Natural killer cell (primary cell): Measurements from ENCODE around the gene FAM234A. TPM values are rescaled to one million over a fixed set of nuclear protein-coding genes. Genes with fewer than 3 reads are reported as not detected.
"Not testable (repeated sequence)": the region's sequence is repeated elsewhere in the genome, so short reads cannot be mapped to it uniquely, and the experiment has no call there.

Experiments
- ATAC-seq, 3 donors: fragments of 150-1000 bp in 2 of 3; fragments of 200-7000 bp in 1 of 3; cut with Tn5 transposase; 1 replicate in 1 of 3; 2 replicates in 2 of 3; pipeline ENCODE4 v1.10.0; 2021; ENCODE audit warnings: mild to moderate bottlenecking in 2 of 3, moderate library complexity in 2 of 3
- DNase-seq, 2 donors: peaks; one replicate each; pipeline versions ENCODE4 v3.0.0 to v3.0.0-alpha.2; 2013 to 2021; ENCODE audit warnings: mixed read lengths in 1 of 2
- H3K27ac ChIP-seq: one replicate; pipeline ENCODE4 v1.5.1; 2013; ENCODE audit warnings: mild to moderate bottlenecking, low read length
- H3K27me3 ChIP-seq: one replicate; pipeline ENCODE4 v1.6.1; 2013; ENCODE audit warnings: low read length; ENCODE audit not compliant: control insufficient read depth, insufficient read depth
- H3K36me3 ChIP-seq: one replicate; pipeline ENCODE4 v1.6.1; 2013; ENCODE audit warnings: low read length; ENCODE audit not compliant: control insufficient read depth, insufficient read depth
- H3K4me1 ChIP-seq: one replicate; pipeline ENCODE4 v1.6.1; 2013; ENCODE audit warnings: low read length; ENCODE audit not compliant: control insufficient read depth, insufficient read depth
- H3K4me3 ChIP-seq: one replicate; pipeline ENCODE4 v1.5.1; 2013; ENCODE audit warnings: low read length
- H3K9me3 ChIP-seq: one replicate; pipeline ENCODE4 v1.6.1; 2013; ENCODE audit warnings: low read length; ENCODE audit not compliant: control insufficient read depth, insufficient read depth
- H3K27ac Mint-ChIP-seq, 2 donors: one replicate each; pipeline ENCODE4 v1.8.0; 2022; ENCODE audit warnings: mild to moderate bottlenecking in 2 of 2, mixed read lengths in 2 of 2, moderate library complexity in 1 of 2
- H3K27me3 Mint-ChIP-seq, 2 donors: one replicate each; pipeline ENCODE4 v1.8.0; 2022; ENCODE audit warnings: low read depth in 2 of 2, mixed read lengths in 2 of 2
- H3K36me3 Mint-ChIP-seq: one replicate; pipeline ENCODE4 v1.8.0; 2022; ENCODE audit warnings: mixed read lengths
- H3K4me1 Mint-ChIP-seq, 2 donors: one replicate each; pipeline ENCODE4 v1.8.0; 2022; ENCODE audit warnings: mixed read lengths in 2 of 2
- H3K4me3 Mint-ChIP-seq: one replicate; pipeline ENCODE4 v1.8.0; 2022; ENCODE audit warnings: mild to moderate bottlenecking, moderate library complexity, mixed read lengths
- H3K9me3 Mint-ChIP-seq, 2 donors: one replicate each; pipeline ENCODE4 v1.8.0; 2022; ENCODE audit warnings: mixed read lengths in 2 of 2
- WGBS: methylation state at CpG from one replicate; pipeline ENCODE4 v1.1.7; 2013; ENCODE audit warnings: missing lambda C conversion rate; ENCODE audit not compliant: insufficient coverage; 5-methylcytosine and 5-hydroxymethylcytosine counted together
- intact Hi-C: fragments of 100-400 bp; cut with micrococcal nuclease; formaldehyde crosslinking; loops from one replicate; pipeline ENCODE4 v1.14.2; 2022
- total RNA-seq, 4 donors: library from RNA; stranded (reverse); fragments of 120-200 nt in 1 of 4; gene quantifications; one replicate each; pipeline versions ENCODE4 v1.2.3 to v1.2.4, GENCODE V29; 2013 to 2022
- TF ChIP-seq, protein P1 (sequence below): fragments of 200-600 bp; IDR thresholded peaks from one replicate; pipeline ENCODE4 v1.8.0; 2022; ENCODE audit warnings: antibody characterized with exemption

Gene FAM234A
- total RNA-seq, 3 donors from 2014 or later (not counting 1 experiment from before 2014, with no cell fraction given), result 32.4 to 42.6 (median 40.7) TPM

DNA sequence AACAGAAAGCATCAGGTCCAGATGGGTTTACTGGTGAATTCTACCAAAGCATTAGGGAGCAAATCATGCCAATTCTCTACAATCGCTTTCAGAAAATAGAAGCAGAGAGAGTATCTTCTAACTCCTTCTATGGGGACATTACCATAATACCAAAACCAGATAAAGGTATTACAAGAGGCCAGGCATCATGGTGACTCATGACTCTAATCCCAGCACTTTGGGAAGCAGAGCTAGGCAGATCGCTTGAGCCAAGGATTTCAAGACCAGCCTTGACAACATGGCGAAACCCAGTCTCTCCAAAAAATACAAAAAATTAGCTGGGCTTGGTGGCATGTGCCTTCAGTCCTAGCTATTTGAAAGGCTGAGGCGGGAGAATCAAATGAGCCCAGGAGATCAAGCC, 31.4 kb upstream of the FAM234A start:
- H3K9me3 ChIP-seq, result no peaks in the 10 kb centered on the region
- ATAC-seq (no peak), DNase-seq (no peak)
- H3K27ac ChIP-seq, result no peak overlapping the region
- Mint-ChIP-seq H3K4me1 (peaks cover 0 to 4% of the 10 kb centered on the region in 2 donors), H3K9me3 (no peaks in the 10 kb centered on the region), H3K36me3 (peaks cover 15% of the 10 kb centered on the region), H3K27me3 (no peaks in the 10 kb centered on the region), H3K4me3 (no peak overlapping the region), H3K27ac (no peak overlapping the region)
- H3K4me3 ChIP-seq, result no peak overlapping the region
- TF ChIP-seq, protein P1, sequence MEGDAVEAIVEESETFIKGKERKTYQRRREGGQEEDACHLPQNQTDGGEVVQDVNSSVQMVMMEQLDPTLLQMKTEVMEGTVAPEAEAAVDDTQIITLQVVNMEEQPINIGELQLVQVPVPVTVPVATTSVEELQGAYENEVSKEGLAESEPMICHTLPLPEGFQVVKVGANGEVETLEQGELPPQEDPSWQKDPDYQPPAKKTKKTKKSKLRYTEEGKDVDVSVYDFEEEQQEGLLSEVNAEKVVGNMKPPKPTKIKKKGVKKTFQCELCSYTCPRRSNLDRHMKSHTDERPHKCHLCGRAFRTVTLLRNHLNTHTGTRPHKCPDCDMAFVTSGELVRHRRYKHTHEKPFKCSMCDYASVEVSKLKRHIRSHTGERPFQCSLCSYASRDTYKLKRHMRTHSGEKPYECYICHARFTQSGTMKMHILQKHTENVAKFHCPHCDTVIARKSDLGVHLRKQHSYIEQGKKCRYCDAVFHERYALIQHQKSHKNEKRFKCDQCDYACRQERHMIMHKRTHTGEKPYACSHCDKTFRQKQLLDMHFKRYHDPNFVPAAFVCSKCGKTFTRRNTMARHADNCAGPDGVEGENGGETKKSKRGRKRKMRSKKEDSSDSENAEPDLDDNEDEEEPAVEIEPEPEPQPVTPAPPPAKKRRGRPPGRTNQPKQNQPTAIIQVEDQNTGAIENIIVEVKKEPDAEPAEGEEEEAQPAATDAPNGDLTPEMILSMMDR, result no peak
- 99% methylated on average over 4 of the region's 4 CpGs for WGBS
- H3K27me3 ChIP-seq, result no peaks in the 10 kb centered on the region
- intact Hi-C loops, result no loop called here
- H3K4me1 ChIP-seq, result no peaks in the 10 kb centered on the region
- peaks cover 66% of the 10 kb centered on the region for H3K36me3 ChIP-seq

DNA sequence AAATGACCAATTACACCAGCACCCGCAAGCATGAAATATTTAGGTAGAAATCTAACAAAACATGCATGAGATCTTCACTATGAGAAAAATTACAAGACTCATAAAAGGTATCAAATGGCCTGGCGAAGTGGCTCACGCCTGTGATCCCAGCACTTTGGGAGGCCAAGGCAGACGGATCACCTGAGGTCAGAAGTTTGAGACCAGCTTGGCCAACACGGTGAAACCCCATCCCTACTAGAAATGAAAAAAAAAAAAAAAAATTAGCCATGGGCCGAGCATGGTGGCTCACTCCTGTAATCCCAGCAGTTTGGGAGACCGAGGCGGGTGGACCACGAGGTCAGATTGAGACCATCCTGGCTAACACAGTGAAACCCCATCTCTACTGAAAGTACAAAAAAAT, 30.6 kb upstream of the FAM234A start:
- H3K4me1 ChIP-seq, intact Hi-C loops, H3K27ac ChIP-seq, H3K9me3 ChIP-seq, DNase-seq, H3K4me3 ChIP-seq, H3K27ac Mint-ChIP-seq, ATAC-seq, H3K4me1 Mint-ChIP-seq, H3K9me3 Mint-ChIP-seq, H3K27me3 ChIP-seq, H3K27me3 Mint-ChIP-seq, H3K4me3 Mint-ChIP-seq: not testable (repeated sequence)
- H3K36me3 ChIP-seq, result peaks cover 65% of the 10 kb centered on the region
- WGBS, result 94% methylated on average over 9 of the region's 9 CpGs
- peaks cover 21% of the 10 kb centered on the region for H3K36me3 Mint-ChIP-seq

DNA sequence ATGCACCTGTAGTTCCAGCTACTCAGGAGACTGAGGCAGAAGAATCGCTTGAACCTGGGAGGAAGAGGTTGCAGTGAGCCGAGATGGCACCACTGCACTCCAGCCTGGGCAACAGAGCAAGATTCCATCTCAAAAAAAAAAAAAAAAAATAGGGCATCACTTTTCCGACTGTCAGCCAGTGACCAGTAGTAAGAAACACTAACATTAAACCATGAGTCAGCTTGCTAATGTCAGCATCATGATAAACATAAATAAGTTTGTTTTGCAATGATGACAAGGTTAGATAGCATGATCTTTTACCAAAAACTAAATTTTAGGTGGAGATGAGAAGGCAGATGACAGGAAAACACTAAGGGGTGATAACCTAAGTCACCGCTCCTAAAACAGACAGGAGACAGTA, 25.3 kb upstream of the FAM234A start:
- H3K27ac ChIP-seq, intact Hi-C loops, H3K9me3 ChIP-seq, H3K4me3 Mint-ChIP-seq, H3K27me3 ChIP-seq, H3K9me3 Mint-ChIP-seq, H3K4me3 ChIP-seq, H3K4me1 ChIP-seq, H3K27ac Mint-ChIP-seq, H3K27me3 Mint-ChIP-seq, ATAC-seq, H3K4me1 Mint-ChIP-seq, DNase-seq: not testable (repeated sequence)
- WGBS, result 97% methylated on average over 3 of the region's 4 CpGs
- peaks cover 21% of the 10 kb centered on the region for H3K36me3 Mint-ChIP-seq
- peaks cover 64% of the 10 kb centered on the region for H3K36me3 ChIP-seq

DNA sequence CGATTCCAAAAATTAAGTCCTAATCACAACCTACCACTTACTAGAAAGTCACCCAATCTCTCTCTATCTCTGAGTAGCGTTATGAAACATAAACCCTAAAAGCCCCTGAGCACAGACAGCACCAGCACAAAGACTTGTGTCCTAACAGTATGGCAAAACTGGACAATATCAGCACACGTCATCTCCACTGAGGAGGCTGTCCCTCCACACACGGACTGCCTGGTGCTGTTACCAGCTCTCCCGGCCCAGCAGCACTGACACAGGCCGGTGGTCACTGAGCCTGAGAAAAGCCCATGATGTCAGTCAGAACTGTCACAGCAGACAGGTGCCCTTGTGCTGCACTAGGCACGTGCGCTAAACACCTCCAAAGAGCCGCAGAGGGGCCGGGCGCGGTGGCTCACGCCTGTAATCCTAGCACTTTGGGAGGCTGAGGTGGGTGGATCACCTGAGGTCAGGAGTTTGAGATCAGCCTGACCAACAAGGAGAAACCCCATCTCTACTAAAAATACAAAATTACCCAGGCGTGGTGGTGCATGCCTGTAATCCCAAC, 22.9 kb upstream of the FAM234A start:
- H3K4me1 ChIP-seq, H3K4me1 Mint-ChIP-seq, ATAC-seq, H3K4me3 Mint-ChIP-seq, DNase-seq, H3K27ac Mint-ChIP-seq, H3K9me3 Mint-ChIP-seq, H3K9me3 ChIP-seq, H3K27ac ChIP-seq, intact Hi-C loops, H3K4me3 ChIP-seq, H3K27me3 ChIP-seq, H3K27me3 Mint-ChIP-seq: not testable (repeated sequence)
- H3K36me3 ChIP-seq, result peaks cover 56% of the 10 kb centered on the region
- H3K36me3 Mint-ChIP-seq, result peaks cover 12% of the 10 kb centered on the region
- WGBS, result 95% methylated on average over 14 of the region's 14 CpGs

DNA sequence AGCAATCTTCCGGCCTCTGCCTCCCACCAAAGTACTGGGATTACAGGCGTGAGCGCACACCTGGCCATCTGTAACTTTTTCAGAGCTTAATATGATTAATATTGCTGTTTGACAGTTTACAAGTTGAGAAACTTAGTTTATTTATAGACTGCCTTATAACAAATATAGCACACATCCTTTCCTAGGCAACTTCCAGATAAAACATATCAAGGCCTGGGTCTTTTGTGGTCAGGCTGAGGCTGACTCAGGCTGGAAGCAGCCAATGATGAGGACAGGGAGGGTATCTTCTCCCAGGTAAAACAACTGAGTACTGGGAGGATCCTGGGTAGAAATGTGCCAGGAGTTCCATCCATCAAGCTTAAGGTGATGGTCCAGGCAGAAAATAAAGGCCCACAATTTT, 21.6 kb upstream of the FAM234A start:
- Histone ChIP-seq H3K27ac (no peak overlapping the region), H3K4me3 (no peak overlapping the region), H3K9me3 (no peaks in the 10 kb centered on the region), H3K27me3 (no peaks in the 10 kb centered on the region), H3K4me1 (no peaks in the 10 kb centered on the region), H3K36me3 (peaks cover 59% of the 10 kb centered on the region)
- DNase-seq (no peak), ATAC-seq (no peak)
- Mint-ChIP-seq H3K36me3 (peaks cover 8% of the 10 kb centered on the region), H3K27me3 (no peaks in the 10 kb centered on the region), H3K27ac (no peak overlapping the region), H3K9me3 (no peaks in the 10 kb centered on the region), H3K4me1 (peaks cover 0 to 8% of the 10 kb centered on the region in 2 donors), H3K4me3 (no peak overlapping the region)
- TF ChIP-seq, protein P1, result no peak
- 100% methylated on average over 3 of the region's 3 CpGs for WGBS
- intact Hi-C loops, result no loop called here
